Spleen (tissue), 7 donors: ENCODE data around the gene DNM3.

Source experiments
- CTCF ChIP-seq, 11 experiments: fragments of 200-600 bp in 7 of 11; fragments of 450-650 bp in 4 of 11; sonication (generic) in 4 of 11; IDR thresholded peaks in 8 of 11; conservative IDR thresholded peaks in 3 of 11; 1 replicate in 7 of 11; 2 replicates in 4 of 11; pipeline versions ENCODE4 v1.4.0 to v1.8.0; 2016 to 2021; ENCODE audit warnings: antibody characterized with exemption in 11 of 11, inconsistent platforms in 4 of 11, mild to moderate bottlenecking in 1 of 11
- POLR2A ChIP-seq, 3 donors: fragments of 450-650 bp; IDR thresholded peaks; one replicate each; pipeline ENCODE4 v1.5.1; 2017; ENCODE audit warnings: antibody characterized with exemption in 3 of 3, mild to moderate bottlenecking in 1 of 3
- POLR2AphosphoS5 ChIP-seq, 3 donors: sonication (generic); formaldehyde crosslinking; IDR thresholded peaks; one replicate each; pipeline ENCODE4 v1.5.1; 2017; ENCODE audit warnings: antibody characterized with exemption in 3 of 3
- donor health status: DM: no; HTN: no; CAD: no; lungs with moderate emphysema.
- donor health status: DM: no; HTN: no; CAD: no.
- donor health status: DM: no; HTN: no; CAD: no.

- TF ChIP-seq POLR2AphosphoS5 (IDR thresholded peaks at IDR 0.05) = no peak
- no peak for TF ChIP-seq CTCF (IDR thresholded peaks at IDR 0.05 in 8 of 11, conservative IDR thresholded peaks at IDR 0.05 in 3 of 11)
- TF ChIP-seq POLR2A (IDR thresholded peaks at IDR 0.05) = no peak
Measured at GRCh38 chr1:171841931-171842761, 848 bp downstream of the DNM3 start.
